ENCODE data around the gene SUMF1. TPM values are rescaled to one million over a fixed set of nuclear protein-coding genes. Genes with fewer than 3 reads are reported as not detected.

SUMF1 gene
- total RNA-seq, 2 donors from 2014 or later: 13.1 to 15.3 TPM

DNA sequence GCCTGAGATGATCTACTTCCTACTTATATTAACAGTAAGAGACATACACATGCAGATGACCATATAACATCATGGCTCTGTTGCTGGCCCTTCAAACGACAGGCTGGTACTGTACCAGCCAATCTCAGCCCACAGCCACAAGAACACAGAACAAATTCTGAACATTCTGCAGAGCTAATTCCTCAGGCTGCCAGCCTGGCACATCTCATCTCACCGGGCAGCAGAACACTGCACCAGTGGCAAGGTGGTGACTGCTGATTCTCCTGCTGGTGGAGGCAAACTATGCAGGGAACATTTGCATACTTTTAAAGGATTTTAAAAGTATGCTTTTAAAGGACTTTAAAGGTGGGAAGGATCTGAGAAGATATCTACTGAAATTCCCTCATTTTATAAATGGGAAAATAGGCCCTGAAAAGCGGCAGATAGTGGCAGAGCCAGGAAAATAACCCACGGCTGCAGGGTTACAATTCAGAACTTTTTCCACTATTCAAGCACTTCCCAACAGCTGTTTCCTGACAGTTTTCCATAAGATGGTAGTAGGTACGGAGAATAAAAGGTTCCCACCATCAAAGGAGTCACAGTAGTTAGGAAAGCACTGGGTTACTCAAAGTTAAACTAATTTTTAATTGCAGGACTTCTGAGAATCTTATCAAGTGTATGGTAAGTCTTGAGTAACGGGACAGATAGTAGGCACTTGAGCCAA, 37.3 kb downstream of the SUMF1 start:
- Mint-ChIP-seq H3K27ac (peak overlapping the region; percentile 47), H3K27me3 (no peaks in the 10 kb centered on the region), H3K4me3 (no peak overlapping the region), H3K4me1 (peaks cover 9% of the 10 kb centered on the region), H3K36me3 (ENCODE audit: low read depth) (peaks cover 7% of the 10 kb centered on the region)
- ATAC-seq (no peak), DNase-seq (no peak)
- H3K9me3 ChIP-seq (ENCODE audit: control insufficient read depth, low read length, poor library complexity, severe bottlenecking): no peaks in the 10 kb centered on the region

DNA sequence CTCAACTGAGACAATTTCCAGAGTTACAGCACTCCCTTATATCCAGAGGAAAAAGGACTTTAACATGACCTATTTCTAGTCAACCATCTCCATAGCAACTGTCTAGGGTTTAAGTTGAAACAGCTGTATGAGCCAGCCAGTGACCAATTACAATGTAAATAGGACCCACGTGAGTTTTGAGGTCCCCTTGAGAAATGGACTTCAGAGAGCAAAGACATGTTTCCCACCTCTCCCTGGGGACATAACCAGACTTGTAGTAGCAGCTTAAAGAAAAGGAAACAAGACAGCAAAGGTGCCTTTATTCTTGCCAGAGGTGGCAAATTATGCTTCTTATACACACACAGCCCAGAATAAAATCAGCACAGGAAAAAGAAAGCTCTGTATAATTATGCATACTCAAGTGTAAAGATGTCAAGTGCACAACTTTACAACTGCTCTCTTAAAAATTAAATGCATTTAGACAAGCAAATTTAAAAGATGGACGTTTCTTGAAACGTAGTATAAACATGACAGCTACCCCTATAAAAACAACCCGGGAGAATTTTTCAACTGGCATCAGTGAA, 40.2 kb downstream of the SUMF1 start:
- H3K4me3 Mint-ChIP-seq: no peak overlapping the region
- H3K4me1 Mint-ChIP-seq: peaks cover 6% of the 10 kb centered on the region
- H3K27me3 Mint-ChIP-seq: no peaks in the 10 kb centered on the region
- no peak for ATAC-seq
- no peak for DNase-seq
- H3K9me3 ChIP-seq (ENCODE audit: control insufficient read depth, low read length, poor library complexity, severe bottlenecking): no peaks in the 10 kb centered on the region
- peaks cover 4% of the 10 kb centered on the region for H3K36me3 Mint-ChIP-seq (ENCODE audit: low read depth)
- H3K27ac Mint-ChIP-seq: no peak overlapping the region

DNA sequence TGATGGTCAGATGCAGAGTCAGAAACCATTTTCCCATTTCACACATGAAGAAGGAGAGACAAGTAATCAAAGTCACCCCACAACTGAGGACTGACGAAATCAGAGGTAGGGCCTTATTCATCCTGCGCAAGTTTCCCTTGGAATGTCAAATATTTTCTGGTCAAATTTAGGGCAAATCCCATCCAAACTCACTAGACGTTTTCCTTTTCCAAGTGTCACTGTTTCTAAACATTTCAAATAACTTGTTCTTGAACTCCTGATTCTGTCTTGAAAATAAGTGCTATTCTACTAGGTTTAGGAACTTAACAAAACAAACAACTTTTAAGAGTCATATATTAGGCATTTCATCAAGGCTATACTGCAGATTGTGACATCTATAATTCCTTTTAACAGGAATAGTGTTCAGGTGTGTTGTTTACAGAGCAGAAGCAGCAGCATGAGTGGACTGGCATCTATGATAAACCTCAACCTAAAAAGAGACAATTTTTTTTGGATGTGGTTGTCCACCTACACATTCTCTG, 40.7 kb downstream of the SUMF1 start:
- peaks cover 4% of the 10 kb centered on the region for H3K36me3 Mint-ChIP-seq (ENCODE audit: low read depth)
- no peak for ATAC-seq
- H3K9me3 ChIP-seq (ENCODE audit: control insufficient read depth, low read length, poor library complexity, severe bottlenecking): no peaks in the 10 kb centered on the region
- no peak overlapping the region for H3K4me3 Mint-ChIP-seq
- peaks cover 6% of the 10 kb centered on the region for H3K4me1 Mint-ChIP-seq
- no peaks in the 10 kb centered on the region for H3K27me3 Mint-ChIP-seq
- H3K27ac Mint-ChIP-seq: no peak overlapping the region
- DNase-seq: no peak

DNA sequence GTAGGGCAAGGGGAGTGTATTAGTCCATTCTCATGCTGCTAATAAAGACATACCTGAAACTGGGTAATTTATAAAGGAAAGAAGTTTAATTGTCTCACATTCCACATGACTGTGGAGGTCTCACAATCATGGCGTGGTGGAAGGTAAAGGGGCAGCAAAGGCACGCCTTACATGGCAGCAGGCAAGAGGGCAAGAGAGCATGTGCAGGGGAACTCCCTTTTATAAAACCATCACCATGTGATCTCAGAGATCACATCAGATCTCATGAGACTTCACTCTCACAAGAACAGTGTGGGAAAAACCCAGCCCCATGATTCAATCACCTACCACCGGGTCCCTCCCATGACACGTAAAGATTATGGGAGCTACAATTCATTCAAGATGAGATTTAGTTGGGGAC, 41.4 kb downstream of the SUMF1 start:
- Mint-ChIP-seq H3K4me3 (no peak overlapping the region), H3K27me3 (no peaks in the 10 kb centered on the region), H3K27ac (no peak overlapping the region), H3K4me1 (peaks cover 6% of the 10 kb centered on the region), H3K36me3 (ENCODE audit: low read depth) (peaks cover 4% of the 10 kb centered on the region)
- H3K9me3 ChIP-seq (ENCODE audit: control insufficient read depth, low read length, poor library complexity, severe bottlenecking): no peaks in the 10 kb centered on the region
- DNase-seq: no peak
- ATAC-seq: no peak

DNA sequence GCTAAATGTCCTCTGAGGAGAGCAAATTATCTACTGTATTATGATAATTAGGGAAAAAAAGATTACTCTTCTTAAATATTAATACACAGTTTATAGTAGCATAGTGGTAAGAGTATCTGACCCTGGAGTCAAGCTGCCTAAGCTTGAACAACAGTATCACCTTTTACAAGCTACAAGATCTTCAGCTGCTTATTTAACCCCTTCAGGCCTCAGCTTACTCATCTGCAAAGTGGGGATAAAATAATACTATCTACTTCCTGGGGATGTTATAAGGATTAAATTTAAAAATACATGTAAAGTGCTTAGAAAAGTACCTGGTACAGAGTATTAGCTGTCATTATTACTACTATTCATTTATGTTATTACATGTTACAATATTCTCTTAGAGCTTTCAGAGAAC, 42.0 kb downstream of the SUMF1 start:
- no peak overlapping the region for H3K27ac Mint-ChIP-seq
- DNase-seq: no peak
- H3K4me3 Mint-ChIP-seq: no peak overlapping the region
- peaks cover 2% of the 10 kb centered on the region for H3K4me1 Mint-ChIP-seq
- no peaks in the 10 kb centered on the region for H3K27me3 Mint-ChIP-seq
- peaks cover 4% of the 10 kb centered on the region for H3K36me3 Mint-ChIP-seq (ENCODE audit: low read depth)
- ATAC-seq: no peak
- no peaks in the 10 kb centered on the region for H3K9me3 ChIP-seq (ENCODE audit: control insufficient read depth, low read length, poor library complexity, severe bottlenecking)

DNA sequence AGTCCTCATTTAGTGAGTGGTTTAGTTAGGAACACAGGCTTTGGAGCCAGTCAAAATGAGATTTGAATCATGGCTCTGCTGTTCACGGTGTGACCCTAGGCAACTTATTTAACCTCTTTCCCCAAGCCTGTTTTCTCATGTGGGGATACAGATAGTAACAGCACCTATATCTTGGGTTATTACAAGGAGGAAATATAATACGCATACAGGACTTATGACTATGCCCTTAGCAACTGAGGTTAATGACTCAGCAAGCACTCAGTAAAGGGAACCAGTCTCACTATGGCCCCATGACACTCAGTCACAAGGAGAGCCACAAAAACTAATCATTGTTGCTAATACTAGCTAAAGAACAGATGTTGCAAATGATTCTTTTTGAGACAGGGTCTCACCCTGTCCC, 45.9 kb downstream of the SUMF1 start:
- ATAC-seq (peak; percentile 27), DNase-seq (no peak)
- no peaks in the 10 kb centered on the region for H3K27me3 Mint-ChIP-seq
- peaks cover 2% of the 10 kb centered on the region for H3K36me3 Mint-ChIP-seq (ENCODE audit: low read depth)
- no peaks in the 10 kb centered on the region for H3K9me3 ChIP-seq (ENCODE audit: control insufficient read depth, low read length, poor library complexity, severe bottlenecking)
- H3K4me3 Mint-ChIP-seq: no peak overlapping the region
- H3K27ac Mint-ChIP-seq: no peak overlapping the region
- no peaks in the 10 kb centered on the region for H3K4me1 Mint-ChIP-seq

DNA sequence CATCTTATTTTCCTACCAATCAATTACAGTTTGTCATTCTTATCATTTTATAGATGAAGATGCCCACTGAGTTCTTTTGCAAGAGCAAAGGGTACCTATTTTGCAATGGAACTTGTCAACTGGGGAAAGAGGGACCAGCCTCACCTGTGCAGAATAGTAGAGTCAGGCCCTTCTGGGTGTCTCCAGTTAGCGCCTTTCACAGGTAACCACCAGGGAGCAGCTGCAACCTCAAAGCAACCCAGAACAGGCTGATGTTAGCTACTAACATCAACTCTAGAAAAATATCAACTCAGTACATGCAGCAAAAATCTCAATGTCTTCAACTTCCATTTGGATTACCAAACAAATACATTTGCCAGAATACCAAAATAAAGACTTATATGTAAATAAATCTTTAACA, 47.1 kb downstream of the SUMF1 start:
- H3K4me1 Mint-ChIP-seq: no peaks in the 10 kb centered on the region
- H3K4me3 Mint-ChIP-seq: no peak overlapping the region
- H3K27ac Mint-ChIP-seq: no peak overlapping the region
- no peaks in the 10 kb centered on the region for H3K9me3 ChIP-seq (ENCODE audit: control insufficient read depth, low read length, poor library complexity, severe bottlenecking)
- H3K36me3 Mint-ChIP-seq (ENCODE audit: low read depth): peaks cover 2% of the 10 kb centered on the region
- DNase-seq (no peak), ATAC-seq (no peak)
- no peaks in the 10 kb centered on the region for H3K27me3 Mint-ChIP-seq

DNA sequence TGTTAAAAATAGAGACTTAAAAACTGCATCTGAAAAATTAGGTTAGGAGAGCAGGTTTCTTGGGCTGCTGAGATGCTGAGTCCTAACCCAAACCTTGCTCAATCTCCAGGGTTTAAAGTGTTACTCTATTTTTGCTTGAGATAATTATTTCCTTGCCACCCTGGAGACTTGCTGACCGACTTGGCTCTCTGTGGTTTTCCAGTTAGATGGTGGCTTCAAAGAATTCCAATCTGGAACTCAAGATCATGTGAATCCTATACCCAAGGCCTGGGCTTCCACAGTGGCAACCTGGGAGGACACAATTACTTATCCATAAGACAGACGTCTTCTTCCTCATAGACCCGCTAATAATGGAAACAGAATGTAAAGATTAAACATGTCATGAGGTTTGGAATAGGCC, 47.7 kb downstream of the SUMF1 start:
- peaks cover 2% of the 10 kb centered on the region for H3K36me3 Mint-ChIP-seq (ENCODE audit: low read depth)
- no peaks in the 10 kb centered on the region for H3K4me1 Mint-ChIP-seq
- H3K4me3 Mint-ChIP-seq: no peak overlapping the region
- no peak for ATAC-seq
- H3K9me3 ChIP-seq (ENCODE audit: control insufficient read depth, low read length, poor library complexity, severe bottlenecking): no peaks in the 10 kb centered on the region
- no peak overlapping the region for H3K27ac Mint-ChIP-seq
- H3K27me3 Mint-ChIP-seq: no peaks in the 10 kb centered on the region
- DNase-seq: no peak

DNA sequence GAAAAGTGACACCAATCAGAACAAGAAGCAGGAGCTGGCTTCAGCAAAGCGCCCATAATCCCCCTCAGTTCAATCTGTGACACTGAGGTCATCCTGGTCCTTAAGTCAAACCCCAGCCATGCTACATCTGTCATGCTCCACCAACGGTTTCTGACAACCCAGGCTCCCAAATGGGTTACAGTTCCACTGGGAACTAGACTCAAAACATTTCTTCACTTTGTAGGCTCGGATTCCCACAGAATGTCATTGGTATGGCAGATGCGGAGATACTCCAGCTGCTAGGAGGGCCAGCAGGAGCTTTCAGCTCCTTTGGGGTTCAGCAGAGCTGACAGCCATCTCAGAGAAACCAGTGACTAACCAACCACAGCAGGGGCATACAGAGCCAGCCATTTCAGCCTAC, 48.9 kb downstream of the SUMF1 start:
- ATAC-seq: no peak
- H3K4me1 Mint-ChIP-seq: no peaks in the 10 kb centered on the region
- no peaks in the 10 kb centered on the region for H3K9me3 ChIP-seq (ENCODE audit: control insufficient read depth, low read length, poor library complexity, severe bottlenecking)

DNA sequence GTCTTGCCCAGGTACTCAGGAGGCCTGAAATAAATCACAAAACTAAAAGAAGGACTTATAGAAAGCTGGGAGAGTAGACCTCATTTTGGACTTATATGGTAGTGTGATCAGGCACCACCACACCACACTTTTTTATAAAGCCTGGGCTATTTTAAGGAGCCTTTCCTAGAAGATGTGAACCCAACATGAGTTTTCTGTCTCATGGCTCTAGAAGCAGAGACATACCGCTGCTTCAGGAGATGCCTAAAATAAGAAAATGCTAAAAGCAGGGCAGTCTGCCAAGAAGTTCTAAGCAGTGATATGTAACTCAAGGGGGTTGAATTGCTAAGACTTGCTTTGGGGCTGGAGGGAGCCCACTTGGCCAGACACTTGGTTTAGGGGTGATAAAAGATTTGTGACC, 49.6 kb downstream of the SUMF1 start:
- DNase-seq (no peak), ATAC-seq (no peak)
- H3K27ac Mint-ChIP-seq: no peak overlapping the region
- H3K4me3 Mint-ChIP-seq: no peak overlapping the region
- no peaks in the 10 kb centered on the region for H3K27me3 Mint-ChIP-seq
- H3K4me1 Mint-ChIP-seq: no peaks in the 10 kb centered on the region
- no peaks in the 10 kb centered on the region for H3K36me3 Mint-ChIP-seq (ENCODE audit: low read depth)
- no peaks in the 10 kb centered on the region for H3K9me3 ChIP-seq (ENCODE audit: control insufficient read depth, low read length, poor library complexity, severe bottlenecking)

More for the DNA sequence above, 48.9 kb downstream of the SUMF1 start:
- no peak overlapping the region for H3K27ac Mint-ChIP-seq
- no peak overlapping the region for H3K4me3 Mint-ChIP-seq
- no peaks in the 10 kb centered on the region for H3K27me3 Mint-ChIP-seq
- no peaks in the 10 kb centered on the region for H3K36me3 Mint-ChIP-seq (ENCODE audit: low read depth)
- no peak for DNase-seq

DNA sequence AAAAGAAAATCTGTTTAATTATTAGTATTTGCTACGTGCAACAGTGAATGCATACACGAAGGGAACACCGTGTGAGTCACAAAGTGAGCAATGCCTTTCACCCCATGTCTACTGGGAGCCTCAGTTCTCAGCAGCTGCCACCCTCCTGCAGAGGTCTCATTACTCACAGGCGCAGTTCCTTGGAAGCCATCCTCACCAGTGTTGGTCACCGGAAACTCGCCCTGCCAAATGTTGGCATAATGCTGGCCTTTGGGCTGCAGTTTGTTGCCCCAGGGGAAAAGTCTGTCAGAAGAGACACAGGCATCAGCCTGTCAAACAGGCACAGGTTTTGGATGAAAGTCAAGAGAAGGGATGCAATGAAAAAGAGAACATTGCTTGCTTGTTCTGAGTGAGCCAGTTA, 50.1 kb downstream of the SUMF1 start:
- H3K9me3 ChIP-seq (ENCODE audit: control insufficient read depth, low read length, poor library complexity, severe bottlenecking): no peaks in the 10 kb centered on the region
- H3K4me1 Mint-ChIP-seq: no peaks in the 10 kb centered on the region
- peaks cover 4% of the 10 kb centered on the region for H3K36me3 Mint-ChIP-seq (ENCODE audit: low read depth)
- ATAC-seq: no peak
- no peaks in the 10 kb centered on the region for H3K27me3 Mint-ChIP-seq
- DNase-seq: no peak
- no peak overlapping the region for H3K27ac Mint-ChIP-seq
- H3K4me3 Mint-ChIP-seq: no peak overlapping the region

DNA sequence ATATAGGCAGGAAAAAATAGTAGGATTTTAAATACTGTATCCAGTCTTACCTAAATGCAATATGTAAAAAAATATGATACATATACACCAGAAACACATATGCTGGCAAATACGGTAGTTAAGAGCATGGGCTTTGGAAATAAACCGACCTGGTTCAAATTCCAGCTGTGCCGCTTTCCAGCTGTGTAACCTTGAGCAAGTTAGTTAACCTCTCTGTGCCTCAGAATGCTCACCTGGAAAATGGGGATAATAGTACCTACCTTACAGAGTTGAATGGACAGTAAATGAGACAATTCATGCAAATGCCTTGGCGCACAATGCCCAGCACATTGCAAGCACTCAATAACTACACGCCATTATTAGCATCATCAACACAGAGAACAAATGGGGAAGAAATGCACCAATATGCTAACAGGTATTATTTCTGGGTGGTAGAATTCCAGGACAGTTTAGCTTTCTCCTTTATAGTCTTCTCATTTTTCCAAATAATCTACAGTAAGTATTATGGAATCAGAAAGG, 50.6 kb downstream of the SUMF1 start:
- no peak overlapping the region for H3K27ac Mint-ChIP-seq
- no peak overlapping the region for H3K4me3 Mint-ChIP-seq
- no peaks in the 10 kb centered on the region for H3K9me3 ChIP-seq (ENCODE audit: control insufficient read depth, low read length, poor library complexity, severe bottlenecking)
- no peaks in the 10 kb centered on the region for H3K27me3 Mint-ChIP-seq
- no peak for ATAC-seq
- H3K4me1 Mint-ChIP-seq: no peaks in the 10 kb centered on the region
- no peak for DNase-seq
- peaks cover 5% of the 10 kb centered on the region for H3K36me3 Mint-ChIP-seq (ENCODE audit: low read depth)

DNA sequence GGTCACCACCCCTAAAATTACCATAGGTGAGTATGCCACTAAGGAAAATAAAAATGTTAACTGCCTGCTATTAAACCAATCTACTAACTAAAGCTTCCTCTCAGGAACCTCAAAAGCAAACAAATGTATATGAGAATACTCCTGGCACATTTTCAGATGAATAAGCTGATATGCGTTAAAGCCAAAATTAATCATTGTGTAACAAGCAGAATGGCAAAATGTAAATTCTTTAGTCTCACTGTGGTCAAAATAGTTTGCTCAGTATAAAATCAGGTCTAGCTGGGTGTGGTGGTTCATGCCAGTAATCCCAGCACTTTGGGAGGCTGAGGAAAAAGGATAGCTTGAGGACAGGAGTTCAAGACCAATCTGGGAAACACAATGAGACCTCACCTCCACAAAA, 53.6 kb downstream of the SUMF1 start:
- H3K4me1 Mint-ChIP-seq: peaks cover 13% of the 10 kb centered on the region
- H3K4me3 Mint-ChIP-seq: no peak overlapping the region
- H3K36me3 Mint-ChIP-seq (ENCODE audit: low read depth): peaks cover 11% of the 10 kb centered on the region
- ATAC-seq: no peak
- H3K27ac Mint-ChIP-seq: no peak overlapping the region
- no peaks in the 10 kb centered on the region for H3K9me3 ChIP-seq (ENCODE audit: control insufficient read depth, low read length, poor library complexity, severe bottlenecking)
- no peaks in the 10 kb centered on the region for H3K27me3 Mint-ChIP-seq
- no peak for DNase-seq

DNA sequence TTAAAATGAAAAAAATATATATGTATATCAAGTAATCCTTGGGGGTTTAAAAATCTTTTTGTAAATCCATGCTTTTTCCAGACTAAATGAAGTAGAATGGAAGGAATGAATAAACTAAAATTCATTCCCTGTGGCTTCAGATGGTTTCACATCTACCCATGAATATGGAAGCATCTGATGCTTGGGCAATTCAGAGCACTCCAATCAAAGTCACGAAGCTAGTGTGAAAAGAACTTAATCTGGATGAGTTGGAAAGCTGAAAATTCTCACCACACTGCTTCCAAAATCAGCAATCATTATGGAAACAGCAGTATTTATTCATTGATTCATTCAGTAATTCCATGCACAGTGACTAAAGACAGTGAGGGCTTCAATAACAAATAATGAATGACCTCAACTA, 55.2 kb downstream of the SUMF1 start:
- H3K4me1 Mint-ChIP-seq: peaks cover 20% of the 10 kb centered on the region
- H3K27ac Mint-ChIP-seq: no peak overlapping the region
- peaks cover 11% of the 10 kb centered on the region for H3K36me3 Mint-ChIP-seq (ENCODE audit: low read depth)
- H3K4me3 Mint-ChIP-seq: no peak overlapping the region
- H3K27me3 Mint-ChIP-seq: no peaks in the 10 kb centered on the region
- ATAC-seq (no peak), DNase-seq (no peak)
- H3K9me3 ChIP-seq (ENCODE audit: control insufficient read depth, low read length, poor library complexity, severe bottlenecking): no peaks in the 10 kb centered on the region

Data from T-helper 17 cell (primary cell).